ENCODE results near the gene PKD1L1.

- TF ChIP-seq CTCF (IDR thresholded peaks at IDR 0.05 in 4 of 5, conservative IDR thresholded peaks at IDR 0.05 in 1 of 5) (no peak), POLR2A (IDR thresholded peaks at IDR 0.05) (no peak)
Observed at GRCh38 chr7:47785923-47786556, 162.2 kb downstream of the PKD1L1 start.
